PC-9 (cell line): ENCODE measurements around the gene PIK3CA.

Experiments used
- CTCF ChIP-seq: fragments of 200-600 bp; sonication (generic); conservative IDR thresholded peaks from 2 replicates; pipeline ENCODE4 v1.6.1; 2017; ENCODE audit warnings: mixed run types, antibody characterized with exemption, mild to moderate bottlenecking, moderate library complexity
- EZH2 ChIP-seq: fragments of 200-600 bp; sonication (generic); IDR thresholded peaks from 2 replicates; pipeline ENCODE4 v1.8.0; 2017; ENCODE audit warnings: antibody characterized with exemption, low read depth

GRCh38 chr3:179265875-179266274 lies 117.7 kb downstream of the PIK3CA start:
- TF ChIP-seq CTCF = no peak
- no peak for TF ChIP-seq EZH2
